GM12878 (cell line): ENCODE data around the gene PCDHGC5. TPM values are rescaled to one million over a fixed set of nuclear protein-coding genes. Genes with fewer than 3 reads are reported as not detected.

Experiments
- ATAC-seq: fragments of 200-7000 bp; cut with Tn5 transposase; 3 replicates; pipeline ENCODE4 v1.9.1; 2020; ENCODE audit warnings: mild to moderate bottlenecking, moderate library complexity
- BruUV-seq: library from RNA; stranded (reverse); fragments of 400-500 nt; replicated peaks from 2 replicates; lab custom pipeline; 2021; lab: Mats Ljungman, UMichigan
- CTCF ChIA-PET: fragments of 300-600 bp; sonication (Branson Sonifier 250); formaldehyde crosslinking; extraction: SDS; loops from one replicate; lab custom pipeline; 2021; ENCODE audit warnings: inconsistent platforms; lab: Yijun Ruan, JAX
- POLR2A ChIA-PET: fragments of 350-600 bp; formaldehyde crosslinking; extraction: SDS; loops from one replicate; lab custom pipeline; 2021; ENCODE audit warnings: inconsistent platforms; lab: Charles Lee
- RAD21 ChIA-PET: fragments of 300-600 bp; sonication (Branson Sonifier 250); formaldehyde crosslinking; loops from one replicate; lab custom pipeline; 2023; ENCODE audit warnings: antibody characterized with exemption; ENCODE audit not compliant: unreplicated experiment; lab: Charles Lee
- SMC1A ChIA-PET: fragments of 300-600 bp; sonication (Branson Sonifier 250); formaldehyde crosslinking; loops from one replicate; lab custom pipeline; 2023; ENCODE audit not compliant: unreplicated experiment, uncharacterized antibody; lab: Charles Lee
- DNase-seq: peaks from one replicate; pipeline ENCODE4 v3.0.0-alpha.2; 2011; ENCODE audit warnings: low read depth, low spot score
- FAIRE-seq: peaks from 3 replicates; lab custom pipeline; 2011; peaks lifted over from hg19 to GRCh38; lab: Jason Lieb, UNC
- H2AFZ ChIP-seq: 2 replicates; pipeline ENCODE4 v1.6.0; 2011; ENCODE audit warnings: low read depth, low read length, control low read depth; ENCODE audit not compliant: control insufficient read depth
- H3K27ac ChIP-seq: 2 replicates; pipeline ENCODE4 v1.5.1; 2011; ENCODE audit warnings: control low read depth; ENCODE audit not compliant: control insufficient read depth, insufficient read depth
- H3K27me3 ChIP-seq, 2 experiments: replicated peaks in 1 of 2; 2 replicates each; pipeline versions ENCODE4 v1.6.0 to v1.6.1; 2011; ENCODE audit warnings: low read length in 1 of 2; ENCODE audit not compliant: control insufficient read depth in 2 of 2, insufficient read depth in 2 of 2
- H3K36me3 ChIP-seq, 2 experiments: 2 replicates each; pipeline ENCODE4 v1.5.1; 2011; ENCODE audit warnings: low read length in 1 of 2; ENCODE audit not compliant: control insufficient read depth in 2 of 2, insufficient read depth in 2 of 2
- H3K4me1 ChIP-seq: 2 replicates; pipeline ENCODE4 v1.6.1; 2011; ENCODE audit warnings: mild to moderate bottlenecking, low read length, moderate library complexity, mixed read lengths; ENCODE audit not compliant: control insufficient read depth, insufficient read depth
- H3K4me2 ChIP-seq: 2 replicates; pipeline ENCODE4 v1.6.0; 2011; ENCODE audit warnings: control low read depth; ENCODE audit not compliant: control insufficient read depth, insufficient read depth
- H3K4me3 ChIP-seq: fragments of 200-600 bp; sonication (generic); 2 replicates; pipeline ENCODE4 v1.5.1; 2016
- H3K79me2 ChIP-seq: 2 replicates; pipeline ENCODE4 v1.6.0; 2011; ENCODE audit warnings: low read length; ENCODE audit not compliant: control insufficient read depth, insufficient read depth
- H3K9ac ChIP-seq: 2 replicates; pipeline ENCODE4 v1.8.0; 2011; ENCODE audit warnings: low read length, control low read depth, mixed read lengths; ENCODE audit not compliant: control insufficient read depth, insufficient read depth
- H3K9me3 ChIP-seq: replicated peaks from 3 replicates; pipeline ENCODE4 v1.5.1; 2011; ENCODE audit warnings: mild to moderate bottlenecking, low read length; ENCODE audit not compliant: control insufficient read depth, insufficient read depth
- H4K20me1 ChIP-seq: 2 replicates; pipeline ENCODE4 v1.6.0; 2011; ENCODE audit not compliant: control insufficient read depth, insufficient read depth
- CBX3 ChIP-seq: fragments of 200-600 bp; sonication (generic); IDR thresholded peaks from 2 replicates; pipeline ENCODE4 v1.6.1; 2016; ENCODE audit warnings: low read depth, borderline replicate concordance
- EED ChIP-seq: sonication (generic); IDR thresholded peaks from 2 replicates; pipeline ENCODE4 v1.6.1; 2016; ENCODE audit warnings: antibody characterized with exemption, low read depth
- NFIC ChIP-seq: IDR thresholded peaks from 2 replicates; pipeline ENCODE4 v1.6.1; 2012; ENCODE audit warnings: low read depth, mild to moderate bottlenecking, inconsistent platforms, low read length, moderate library complexity
- NFYA ChIP-seq: IDR thresholded peaks from 2 replicates; pipeline ENCODE4 v1.6.1; 2011; ENCODE audit warnings: low read depth, mild to moderate bottlenecking, low read length, improper control_type of control experiment, borderline replicate concordance
- PKNOX1 ChIP-seq: fragments of 450-650 bp; IDR thresholded peaks from 2 replicates; pipeline ENCODE4 v1.6.1; 2016; ENCODE audit warnings: mild to moderate bottlenecking
- RAD51 ChIP-seq: fragments of 450-650 bp; IDR thresholded peaks from 2 replicates; pipeline ENCODE4 v1.6.1; 2016; ENCODE audit warnings: moderate library complexity, mild to moderate bottlenecking, inconsistent platforms
- RBBP5 ChIP-seq: fragments of 200-600 bp; sonication (generic); conservative IDR thresholded peaks from 2 replicates; pipeline ENCODE4 v1.6.1; 2016
- REST ChIP-seq: IDR thresholded peaks from 2 replicates; pipeline ENCODE4 v1.6.1; 2012; ENCODE audit warnings: mild to moderate bottlenecking, low read depth, low read length
- RFX5 ChIP-seq: IDR thresholded peaks from 2 replicates; pipeline ENCODE4 v1.6.1; 2011; ENCODE audit warnings: low read depth, low read length, improper control_type of control experiment
- SREBF1 ChIP-seq: IDR thresholded peaks from 2 replicates; pipeline ENCODE4 v1.6.1; 2012; ENCODE audit warnings: mild to moderate bottlenecking, low read length
- WRNIP1 ChIP-seq: IDR thresholded peaks from 2 replicates; pipeline ENCODE4 v1.6.1; 2011; ENCODE audit warnings: low read depth, low read length, improper control_type of control experiment, borderline replicate concordance
- ZNF207 ChIP-seq: fragments of 450-650 bp; IDR thresholded peaks from 2 replicates; pipeline ENCODE4 v1.6.1; 2014; ENCODE audit warnings: antibody characterized with exemption, mild to moderate bottlenecking, borderline replicate concordance
- ZSCAN29 ChIP-seq: fragments of 450-650 bp; IDR thresholded peaks from 2 replicates; pipeline ENCODE4 v1.6.1; 2017; ENCODE audit warnings: mild to moderate bottlenecking, moderate library complexity
- WGBS: methylation state at CpG from one replicate; pipeline ENCODE4 v1.1.6; 2016; ENCODE audit warnings: low lambda C conversion rate; ENCODE audit not compliant: insufficient replicate concordance, insufficient coverage; ENCODE audit errors: missing lambda C conversion rate; 5-methylcytosine and 5-hydroxymethylcytosine counted together
- in situ Hi-C: fragments of 300-500 bp; cut with MboI; formaldehyde crosslinking; loops from 9 replicates; pipeline ENCODE4 v1.14.3; 2018; ENCODE audit warnings: mixed read lengths
- intact Hi-C: fragments of 100-400 bp; cut with micrococcal nuclease; formaldehyde crosslinking; loops from one replicate; pipeline ENCODE4 v1.14.2; 2022; ENCODE audit not compliant: unreplicated experiment
- polyA plus RNA-seq, 11 experiments: library from polyadenylated mRNA; depleted of rRNA in 4 of 11; unstranded in 6 of 11; stranded (reverse) in 5 of 11; fragments of >200 nt; fragmentation: Nextera tagmentation in 4 of 11; fragmentation: Illumina TruSeq in 1 of 11; extraction: Ambion mirVana in 4 of 11; extraction: Trizol in 1 of 11; gene quantifications; 1 replicate in 1 of 11; 2 replicates in 10 of 11; pipeline versions ENCODE4 v1.2.1 to v1.2.3, GENCODE V29; 2011 to 2016; ENCODE audit warnings: inconsistent platforms in 2 of 11, missing spikeins in 2 of 11, low read depth in 1 of 11
- total RNA-seq, 4 experiments: library from RNA; depleted of rRNA in 3 of 4; stranded (reverse); fragments of >200 nt in 3 of 4; fragmentation: Illumina TruSeq in 1 of 4; extraction: Trizol in 1 of 4; gene quantifications; 2 replicates each; pipeline versions ENCODE4 v1.2.1 to v1.2.3, GENCODE V29; 2013 to 2021

The PCDHGC5 gene
- total and polyA plus RNA-seq, 10 of the 15 experiments (the other 5 are each of a cell fraction or from before 2014, with no cell fraction given): 0.05 to 0.87 (median 0.18) TPM; not detected in 2

DNA sequence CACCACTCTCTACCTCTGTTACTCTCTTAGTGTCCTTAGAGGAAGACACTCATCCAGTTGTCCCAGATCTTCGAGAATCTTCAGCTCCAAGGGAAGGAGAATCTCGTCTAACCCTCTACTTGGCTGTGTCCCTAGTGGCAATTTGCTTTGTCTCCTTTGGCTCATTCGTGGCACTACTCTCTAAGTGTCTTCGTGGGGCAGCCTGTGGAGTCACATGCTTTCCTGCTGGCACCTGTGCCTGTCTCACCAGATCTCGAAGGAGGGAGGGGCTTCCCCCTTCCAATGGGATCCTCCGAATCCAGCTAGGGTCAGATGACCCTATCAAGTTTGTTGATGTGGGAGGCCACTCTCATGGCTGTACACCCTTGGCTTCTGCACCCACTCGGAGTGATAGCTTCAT lies 1.8 kb upstream of the PCDHGC5 start:
- Histone ChIP-seq H3K9me3 (no peaks in the 10 kb centered on the region; the same call in 2 of the 3 replicates), H4K20me1 (no peaks in the 10 kb centered on the region), H2AFZ (no peak overlapping the region), H3K4me2 (no peak overlapping the region), H3K36me3 (no peaks in the 10 kb centered on the region; a peak in 1 of 4 replicates), H3K27me3 (peaks cover 0 to 3% of the 10 kb centered on the region in 2 experiments; a peak in 2 of 4 replicates), H3K79me2 (no peaks in the 10 kb centered on the region), H3K27ac (no peak overlapping the region), H3K4me1 (peaks cover 13% of the 10 kb centered on the region), H3K4me3 (no peak overlapping the region), H3K9ac (no peak overlapping the region)
- ChIA-PET RAD21 (interaction anchor here (1.5 kb wide), 1 partner anchor 26 kb away, joined by 3 read pairs; no protein-coding TSS in a partner anchor), SMC1A (interaction anchor here (2.3 kb wide), 1 partner anchor 71 kb away, joined by 6 read pairs; no protein-coding TSS in a partner anchor), POLR2A (no interaction called here), CTCF (interaction anchor here (0.6 to 8.1 kb wide), 5 partner anchors 11 to 133 kb away, joined by 3 to 90 read pairs (median 5); partner anchors contain the start of genes PCDHGA4 and PCDHGC3)
- FAIRE-seq: no peak
- WGBS: 85% methylated on average over 7 of the region's 7 CpGs
- no peak for ATAC-seq
- in situ Hi-C loops (no loop called here), intact Hi-C loops (no loop called here)
- no peak for DNase-seq
- no peak for TF ChIP-seq PKNOX1
- no peak for TF ChIP-seq NFIC
- TF ChIP-seq WRNIP1: no peak
- no peak for TF ChIP-seq CBX3
- TF ChIP-seq EED: no peak
- TF ChIP-seq, all 136 proteins: peak for 0
- no TSS peak for BruUV-seq

- H4K20me1 ChIP-seq: no peaks in the 10 kb centered on the region
- DNase-seq (no peak), FAIRE-seq (no peak), ATAC-seq (no peak)
- H3K36me3 ChIP-seq: no peaks in the 10 kb centered on the region; a peak in 1 of 4 replicates
- no peak overlapping the region for H3K9ac ChIP-seq
- SMC1A ChIA-PET: interaction anchor here (1.5 to 2.3 kb wide), 2 partner anchors 14 to 32 kb away, joined by 4 to 8 read pairs; partner anchors contain the start of gene PCDHGC3
- CTCF ChIA-PET: interaction anchor here (0.9 to 3.4 kb wide), 4 partner anchors 13 to 69 kb away, joined by 3 to 23 read pairs (median 4); partner anchors contain the start of genes PCDHGA11 and PCDHGC3
- WGBS: 94% methylated on average over 10 of the region's 10 CpGs
- RAD21 ChIA-PET: interaction anchor here (1.6 kb wide), 1 partner anchor 15 kb away, joined by 5 read pairs; the partner anchor contains the start of gene PCDHGC3
- H3K4me2 ChIP-seq: no peak overlapping the region
- POLR2A ChIA-PET: interaction anchor here (1.1 kb wide), 1 partner anchor 11 kb away, joined by 3 read pairs; no protein-coding TSS in a partner anchor
- H3K9me3 ChIP-seq: no peaks in the 10 kb centered on the region; the same call in 2 of the 3 replicates
- no peak overlapping the region for H2AFZ ChIP-seq
- no peak overlapping the region for H3K4me3 ChIP-seq
- no TSS peak for BruUV-seq
- intact Hi-C loops: no loop called here
- peaks cover 0 to 3% of the 10 kb centered on the region in 2 experiments; a peak in 2 of 4 replicates for H3K27me3 ChIP-seq
- no peak overlapping the region for H3K27ac ChIP-seq
- peaks cover 22% of the 10 kb centered on the region for H3K4me1 ChIP-seq
- in situ Hi-C loops: no loop called here
- no peaks in the 10 kb centered on the region for H3K79me2 ChIP-seq
- TF ChIP-seq RBBP5 (no peak), SREBF1 (no peak), RFX5 (no peak), NFYA (no peak), ZNF207 (no peak), REST (no peak), RAD51 (no peak), ZSCAN29 (no peak)
Measured at GRCh38 chr5:141489841-141490240, 960 bp downstream of the PCDHGC5 start.
